GM21423 (cell line): ENCODE data around the gene TMEM178B.

Source experiments
- ATAC-seq: cut with Tn5 transposase; IDR thresholded peaks from one replicate; pipeline ENCODE4 v1.9.1; 2021; ENCODE audit warnings: mild to moderate bottlenecking, moderate library complexity; ENCODE audit not compliant: unreplicated experiment

Gene TMEM178B

DNA sequence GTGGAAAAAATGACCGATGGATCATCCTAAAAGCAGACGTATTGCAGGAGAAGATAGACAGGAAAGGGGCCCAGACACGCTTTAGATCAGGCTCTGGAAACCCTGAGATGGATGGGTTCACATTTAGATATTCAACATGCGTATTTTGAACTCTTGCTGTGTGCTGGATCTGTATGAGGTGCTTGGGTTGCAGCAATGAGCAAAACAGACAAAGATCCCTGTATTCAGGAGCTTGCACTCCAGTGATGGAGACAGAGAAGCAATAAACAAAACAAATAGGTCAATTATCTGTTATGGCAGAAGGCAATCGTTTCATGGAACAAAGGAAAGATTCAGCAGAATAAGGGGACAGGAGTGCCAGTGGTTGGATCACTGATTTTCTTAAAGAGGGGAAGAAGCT, 275.5 kb downstream of the TMEM178B start:
- ATAC-seq = no peak

DNA sequence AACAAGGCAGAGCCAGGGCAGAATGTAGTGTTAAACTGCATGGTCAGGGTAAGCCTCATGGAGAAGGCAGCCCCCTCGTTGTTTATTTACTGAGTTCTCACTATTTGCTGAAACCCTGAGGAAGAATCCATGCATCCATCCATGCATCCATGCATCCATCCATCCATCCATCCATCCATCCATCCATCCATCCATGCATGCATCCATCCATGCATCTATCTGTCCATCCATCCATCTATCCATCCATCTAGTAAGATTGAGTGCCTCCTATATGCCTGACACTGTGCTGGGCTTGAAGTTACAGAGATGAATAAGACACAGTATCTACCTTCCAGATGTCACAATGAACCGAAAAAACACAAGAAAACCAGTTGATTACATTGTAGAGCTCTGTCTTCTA, 275.9 kb downstream of the TMEM178B start:
- no peak for ATAC-seq

DNA sequence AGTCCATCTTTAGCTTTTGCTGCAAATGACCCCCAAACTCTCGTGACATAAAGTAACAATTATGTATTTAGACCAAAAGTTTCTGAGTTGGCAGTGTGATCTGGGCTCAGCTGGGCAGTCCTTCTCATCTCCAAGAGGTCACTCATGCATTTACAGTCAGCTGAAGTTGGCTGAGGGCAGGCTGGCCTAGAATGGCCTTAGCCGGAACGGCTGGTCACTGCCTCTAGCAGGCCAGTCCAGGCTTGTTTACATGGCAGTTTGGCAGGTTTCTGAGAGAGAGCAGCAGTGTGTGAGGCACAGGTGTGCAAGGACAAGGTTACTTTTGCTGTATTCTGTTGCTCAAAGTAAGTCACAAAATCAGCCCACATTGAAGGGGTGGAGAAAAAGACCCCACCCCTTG, 277.3 kb downstream of the TMEM178B start:
- ATAC-seq = no peak

DNA sequence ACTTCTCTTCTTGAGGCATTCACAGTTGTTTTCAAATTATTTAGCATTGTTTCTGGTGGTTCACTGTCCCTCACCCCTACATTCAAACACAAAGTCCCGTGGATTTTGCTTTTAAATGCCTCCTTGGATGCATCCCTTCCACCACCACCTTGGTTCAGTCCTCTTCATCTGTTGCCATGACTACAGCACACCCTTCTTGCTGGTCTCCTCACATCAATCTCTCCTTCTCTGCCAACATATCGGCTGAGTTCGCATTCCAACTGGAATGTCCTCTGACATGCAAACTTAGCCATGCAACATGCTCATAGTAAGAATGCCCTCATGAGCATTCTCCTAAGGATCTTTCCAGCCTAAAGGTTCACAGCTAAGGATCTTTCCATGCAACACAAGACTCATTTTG, 279.1 kb downstream of the TMEM178B start:
- no peak for ATAC-seq

DNA sequence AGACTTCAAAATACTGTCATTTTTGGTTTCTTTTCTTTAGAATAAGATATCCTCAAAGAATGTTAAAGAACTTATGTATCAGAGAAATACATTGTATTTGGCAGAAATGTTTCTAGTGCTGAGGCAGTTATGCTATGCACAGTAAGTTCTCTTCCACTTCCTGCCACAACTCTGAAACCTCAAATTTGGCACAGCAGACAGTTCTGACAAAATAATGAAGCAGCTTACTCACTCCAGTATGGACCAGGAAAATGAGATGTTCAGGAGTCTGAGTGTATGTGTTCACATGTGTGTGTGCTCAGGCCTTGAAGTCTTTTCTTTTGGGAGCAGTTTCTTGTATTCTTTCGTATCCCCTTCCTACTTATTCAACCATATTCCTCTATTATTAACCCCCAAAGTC, 280.4 kb downstream of the TMEM178B start:
- no peak for ATAC-seq

DNA sequence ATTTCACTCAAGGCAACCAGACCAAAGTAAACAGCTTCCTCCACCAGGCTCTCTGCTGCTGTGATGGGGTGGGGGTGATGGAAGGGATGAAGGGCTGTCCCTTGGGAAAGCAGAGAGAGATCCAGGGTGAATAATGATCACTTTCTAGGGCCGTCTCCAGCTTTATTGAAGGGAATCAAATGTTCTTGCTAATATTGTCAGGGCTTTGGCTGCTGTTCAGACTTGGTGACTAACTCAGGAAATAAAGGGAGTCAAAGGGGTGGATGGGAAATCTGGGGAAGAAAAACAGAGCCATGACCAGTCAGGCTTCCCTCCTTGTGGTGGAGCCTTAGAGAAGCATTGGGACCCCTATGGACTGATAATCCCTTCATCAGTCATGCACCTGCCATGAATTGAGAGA, 281.2 kb downstream of the TMEM178B start:
- ATAC-seq = no peak

DNA sequence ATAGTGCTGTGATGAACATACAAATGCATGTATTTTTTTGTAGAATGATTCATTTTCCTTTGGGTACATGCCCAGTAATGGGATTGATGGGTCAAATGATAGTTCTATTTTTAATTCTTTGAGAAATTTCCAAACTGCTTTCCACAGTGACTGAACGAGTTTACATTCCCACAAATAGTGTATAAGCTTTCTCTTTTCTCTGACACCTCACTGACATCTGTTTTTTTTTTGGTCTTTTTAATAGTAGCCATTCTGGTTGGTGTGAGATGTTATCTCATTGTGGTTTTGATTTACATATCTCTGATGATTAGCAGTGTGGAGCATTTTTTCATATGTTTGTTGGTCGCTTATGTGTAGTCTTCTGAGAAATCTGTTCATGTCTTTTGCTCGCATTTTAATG, 282.3 kb downstream of the TMEM178B start:
- no peak for ATAC-seq

DNA sequence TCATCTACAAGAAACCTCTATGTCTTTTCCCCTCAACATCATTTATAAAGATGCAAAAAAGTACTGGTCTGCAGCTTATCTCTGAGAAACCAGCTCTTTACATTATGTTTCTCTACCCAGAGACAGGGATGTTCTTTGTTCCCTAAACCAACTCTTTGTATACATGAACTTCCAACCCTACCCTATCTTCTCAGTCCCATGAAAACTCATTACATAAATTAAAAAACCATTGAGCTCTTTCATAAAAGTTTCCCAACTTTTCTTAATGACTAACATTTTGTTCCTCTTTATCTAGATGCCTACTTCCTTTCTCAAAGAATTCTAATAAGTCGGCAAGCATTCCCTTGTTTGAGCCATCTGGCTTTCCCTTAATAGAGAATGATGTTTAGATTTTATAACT, 284.5 kb downstream of the TMEM178B start:
- no peak for ATAC-seq

DNA sequence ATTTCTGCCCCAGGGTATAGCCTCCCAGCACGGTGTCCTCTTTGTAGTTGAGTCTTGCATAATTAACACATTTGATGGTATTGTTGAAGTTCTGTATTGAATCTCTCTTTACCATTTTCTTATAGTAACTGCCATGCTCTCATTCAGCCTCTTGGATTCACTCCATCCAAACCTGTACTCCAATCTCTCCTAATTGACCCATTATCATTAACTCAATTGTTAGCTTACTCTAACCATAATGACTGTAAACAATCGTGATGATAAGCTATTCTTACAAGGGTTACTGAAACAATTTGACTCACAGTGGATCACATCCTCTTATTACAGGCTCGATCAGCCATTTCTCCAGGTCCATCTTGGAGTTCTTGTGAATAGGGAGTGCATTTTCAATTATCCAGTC, 285.4 kb downstream of the TMEM178B start:
- no peak for ATAC-seq

DNA sequence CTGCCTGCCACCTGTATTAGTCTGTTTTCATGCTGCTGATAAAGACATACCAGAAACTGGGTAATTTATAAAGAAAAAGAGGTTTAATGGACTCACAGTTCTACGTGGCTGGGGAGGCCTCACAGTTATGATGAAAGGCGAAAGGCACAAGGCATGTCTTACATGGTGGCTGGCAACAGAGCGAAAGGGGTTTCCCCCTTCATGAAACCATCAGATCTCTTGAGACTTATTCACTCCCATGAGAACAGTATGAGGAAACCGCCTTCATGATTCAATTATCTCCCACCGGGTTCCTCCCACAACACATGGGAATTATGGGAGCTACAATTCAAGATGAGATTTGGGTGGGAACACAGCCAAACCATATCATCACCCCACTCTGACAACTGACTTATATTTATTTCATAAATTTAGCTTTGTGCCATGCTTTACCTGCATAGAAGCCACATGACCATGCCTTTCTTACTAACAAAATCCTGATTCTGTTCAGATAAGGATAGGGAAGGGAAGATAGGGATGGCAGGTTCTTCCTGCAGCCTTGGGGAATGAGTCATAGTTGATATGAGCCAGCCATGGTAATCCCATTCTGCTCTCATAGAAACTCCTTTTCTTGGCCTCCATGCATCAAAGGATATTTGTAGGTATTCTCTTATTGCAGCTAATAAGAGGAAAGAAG, 286.0 kb downstream of the TMEM178B start:
- ATAC-seq = no peak

DNA sequence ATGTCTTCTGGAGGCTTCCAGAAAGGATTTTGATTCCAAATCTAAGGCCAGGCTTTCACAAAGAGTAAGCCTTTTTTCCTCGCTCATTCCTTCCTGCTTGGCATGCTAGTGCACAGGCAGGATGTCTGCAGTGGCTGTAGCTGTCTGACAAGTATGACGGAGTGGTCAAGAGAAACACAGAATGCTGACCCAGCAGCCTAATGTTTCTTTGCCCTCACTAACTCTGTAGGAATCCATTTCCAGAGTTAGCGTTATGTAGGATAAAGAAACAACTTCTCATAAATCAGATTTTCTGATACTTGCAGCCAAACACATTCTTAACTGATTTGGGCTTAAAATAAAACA, 286.5 kb downstream of the TMEM178B start:
- ATAC-seq = no peak

DNA sequence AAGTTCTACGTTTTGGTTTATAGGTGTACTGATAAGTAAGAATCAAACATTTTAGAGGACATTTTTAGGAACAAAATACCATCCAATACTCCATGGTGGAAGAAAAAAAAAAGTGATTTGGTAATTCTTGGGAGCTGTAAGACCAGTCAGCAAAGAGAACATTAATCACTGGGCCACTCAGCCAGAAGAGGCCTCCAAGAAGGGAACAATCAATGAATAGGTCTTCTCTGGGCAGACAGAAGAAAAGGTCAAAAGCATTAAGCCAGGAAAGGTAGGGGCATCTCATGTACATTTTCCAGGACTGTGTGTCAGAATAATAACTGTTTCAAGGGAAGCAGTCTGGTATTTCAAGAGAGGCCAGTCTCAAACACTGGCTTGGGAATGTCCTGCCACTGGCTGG, 286.9 kb downstream of the TMEM178B start:
- ATAC-seq = no peak

DNA sequence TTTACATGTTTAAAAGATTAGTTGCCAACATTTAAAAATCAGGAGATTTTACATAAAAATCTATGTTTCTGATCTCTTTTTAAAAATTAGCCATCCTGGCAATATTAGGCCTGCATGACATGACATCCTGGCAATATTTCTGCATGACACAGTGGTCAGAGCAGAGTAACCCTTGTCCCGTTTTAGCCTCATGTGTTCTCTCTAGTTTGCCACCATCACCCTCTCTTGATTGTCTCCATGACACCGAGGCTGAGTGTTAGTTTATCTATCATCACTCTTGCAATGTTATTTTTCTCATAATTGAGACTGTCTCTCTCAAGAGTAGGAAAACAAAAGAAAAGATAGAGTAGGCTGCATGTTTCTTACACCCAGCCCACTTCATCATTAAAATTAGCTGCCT, 287.6 kb downstream of the TMEM178B start:
- ATAC-seq = no peak

DNA sequence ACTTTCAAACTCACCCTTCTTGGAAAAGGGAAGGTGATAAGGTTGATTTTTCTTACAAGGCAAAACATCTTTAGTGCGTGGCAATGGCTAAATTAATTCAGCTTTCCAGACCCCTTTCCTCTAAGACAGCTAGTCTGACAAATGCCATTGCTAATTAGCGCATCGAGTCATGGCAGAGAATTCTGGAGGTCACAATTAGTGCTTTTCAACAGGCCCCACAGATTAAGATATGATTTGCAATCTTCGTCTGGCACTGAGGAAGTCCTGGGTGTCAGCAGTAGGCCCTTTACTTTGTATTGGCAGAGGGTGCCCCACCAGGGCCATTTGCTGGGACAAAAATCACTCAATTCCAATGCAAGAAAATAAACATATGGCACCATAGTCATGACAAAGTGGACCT, 288.1 kb downstream of the TMEM178B start:
- ATAC-seq = no peak

DNA sequence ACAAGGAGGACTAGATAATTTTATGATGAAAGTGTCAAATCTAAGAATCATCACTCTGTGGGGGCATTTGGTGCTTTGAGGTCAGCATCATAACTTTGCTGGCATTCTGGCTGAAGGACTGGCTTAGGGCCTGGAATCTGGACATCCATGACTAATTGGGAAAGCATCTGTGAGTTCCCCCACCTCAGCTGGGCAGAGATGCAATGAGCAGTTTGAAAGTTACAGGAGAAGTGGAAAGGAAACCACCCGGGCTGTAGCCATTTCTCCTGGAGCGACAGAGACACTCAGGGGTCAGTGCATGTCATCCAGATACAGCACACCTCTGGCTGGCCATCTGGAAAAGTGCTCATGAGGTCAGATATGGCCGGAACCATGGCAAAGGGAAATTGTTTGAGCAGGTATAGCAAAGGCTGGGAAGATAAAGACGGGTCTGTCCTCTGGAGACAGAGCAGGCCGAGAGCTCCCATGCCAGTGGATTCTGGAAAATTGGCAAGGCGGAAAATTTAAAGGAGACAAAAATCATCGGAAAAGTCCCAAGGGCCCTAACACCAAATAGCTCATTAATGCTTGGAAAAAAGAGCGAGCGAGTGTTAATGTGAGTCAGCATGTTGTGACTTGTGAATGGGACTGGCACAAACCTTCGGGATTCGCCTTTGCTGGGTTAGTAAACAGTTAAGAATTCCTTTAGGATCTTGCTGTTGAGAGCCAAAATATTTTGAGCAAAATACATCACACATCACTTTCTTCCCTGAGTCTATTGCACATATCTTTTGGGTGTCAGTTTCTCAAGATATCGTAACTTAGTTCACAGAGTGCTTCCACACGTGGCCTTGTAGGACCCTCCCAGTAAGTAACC, 288.9 kb downstream of the TMEM178B start:
- ATAC-seq = no peak

DNA sequence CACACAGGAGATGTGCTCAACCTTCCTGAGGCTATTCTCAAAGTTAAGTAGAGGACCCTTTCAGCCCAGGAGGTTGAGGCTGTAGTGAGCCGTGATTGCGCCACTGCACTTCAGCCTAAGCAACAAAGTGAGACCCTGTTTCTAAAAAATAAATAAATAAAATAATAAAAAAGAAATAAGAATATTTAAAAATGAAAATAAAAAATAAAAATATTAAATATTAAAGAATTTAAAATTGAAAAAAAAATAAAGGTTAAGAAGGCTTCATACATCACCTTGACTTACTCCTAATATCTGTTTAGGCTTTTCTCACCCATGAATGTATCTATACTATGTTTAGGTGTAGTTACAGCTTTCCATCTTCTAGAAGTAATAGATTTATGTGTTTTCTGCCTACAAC, 289.9 kb downstream of the TMEM178B start:
- no peak for ATAC-seq

DNA sequence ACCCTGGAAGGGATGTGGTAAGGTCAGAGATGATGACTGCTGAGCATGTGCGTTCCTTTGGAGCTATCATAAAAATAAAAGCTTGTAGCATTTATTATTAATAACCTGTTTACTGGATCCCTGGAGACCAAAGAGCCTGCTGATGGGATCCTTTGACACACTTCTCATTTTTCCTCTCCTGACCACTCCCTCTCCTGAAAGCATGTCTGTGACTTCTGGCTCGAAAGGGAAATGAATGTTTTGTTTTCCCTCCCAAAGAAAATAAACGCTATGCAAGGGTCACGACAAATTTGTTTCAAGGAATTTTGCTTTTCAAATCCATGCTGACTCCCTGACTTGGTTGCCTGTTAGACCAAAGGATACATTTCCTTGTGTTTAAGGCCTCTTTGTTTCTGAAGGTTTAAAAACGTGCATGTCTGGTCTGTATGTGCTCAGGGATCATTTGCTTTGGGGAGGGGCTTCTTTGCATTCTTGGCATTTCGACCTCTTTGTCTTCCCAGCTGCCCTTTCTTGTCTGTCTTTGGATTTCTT, 292.3 kb downstream of the TMEM178B start:
- ATAC-seq = no peak

DNA sequence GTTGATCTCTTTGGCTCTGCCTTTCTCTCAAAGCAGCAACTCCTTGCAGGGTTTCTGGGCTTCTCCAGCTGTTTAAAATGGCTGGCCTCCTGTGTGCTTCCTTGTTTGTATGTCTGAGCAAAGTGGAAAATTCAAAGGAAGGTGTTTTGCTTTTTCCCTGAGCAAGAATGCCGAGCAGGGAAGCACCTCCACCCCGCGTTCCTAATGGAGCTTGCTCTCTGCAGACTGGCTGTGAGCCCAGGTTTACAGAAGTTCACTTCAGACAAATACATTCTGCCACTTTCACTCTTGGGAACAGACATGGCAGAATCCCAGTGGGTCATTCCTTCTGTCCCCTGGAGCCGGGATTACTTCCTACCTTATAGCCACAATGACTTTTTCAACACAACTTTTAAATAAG, 295.6 kb downstream of the TMEM178B start:
- no peak for ATAC-seq

DNA sequence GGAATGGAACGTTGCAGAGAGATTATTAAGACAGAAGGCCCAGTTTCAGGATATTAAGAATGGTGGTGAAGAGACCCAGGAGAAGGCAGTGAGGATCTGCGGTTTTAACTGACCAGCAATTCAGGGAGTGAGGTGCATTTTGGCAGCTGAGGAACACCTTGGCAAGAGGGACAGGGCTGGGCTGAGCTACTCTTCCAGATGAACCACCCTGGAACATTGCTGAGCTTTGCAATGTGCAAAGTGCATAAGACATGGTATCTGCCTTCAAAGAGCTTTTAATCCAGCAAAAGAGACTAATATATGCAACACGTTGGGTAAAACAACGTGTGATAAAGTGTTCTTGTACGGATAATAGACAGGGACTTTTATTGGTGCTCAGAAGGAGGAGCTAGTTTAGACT, 296.3 kb downstream of the TMEM178B start:
- ATAC-seq = no peak

DNA sequence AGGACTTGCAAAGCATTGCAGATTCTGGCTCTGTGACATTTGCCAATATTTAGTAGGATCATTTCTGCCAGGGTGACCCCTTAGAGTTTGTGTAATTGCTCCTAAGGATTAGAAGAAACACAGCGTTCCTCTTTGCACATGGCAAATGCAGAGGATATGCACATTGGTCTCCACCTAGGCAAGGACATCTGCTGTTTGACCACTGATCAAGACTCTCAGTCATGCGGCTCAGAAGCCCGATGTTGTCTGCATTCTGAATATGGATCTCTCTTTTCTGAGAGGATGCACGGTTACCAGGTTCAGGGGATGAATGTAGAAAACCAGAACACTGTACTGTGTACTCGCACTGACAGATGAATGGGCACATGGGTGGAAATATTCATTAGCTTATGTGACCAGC, 296.8 kb downstream of the TMEM178B start:
- no peak for ATAC-seq

DNA sequence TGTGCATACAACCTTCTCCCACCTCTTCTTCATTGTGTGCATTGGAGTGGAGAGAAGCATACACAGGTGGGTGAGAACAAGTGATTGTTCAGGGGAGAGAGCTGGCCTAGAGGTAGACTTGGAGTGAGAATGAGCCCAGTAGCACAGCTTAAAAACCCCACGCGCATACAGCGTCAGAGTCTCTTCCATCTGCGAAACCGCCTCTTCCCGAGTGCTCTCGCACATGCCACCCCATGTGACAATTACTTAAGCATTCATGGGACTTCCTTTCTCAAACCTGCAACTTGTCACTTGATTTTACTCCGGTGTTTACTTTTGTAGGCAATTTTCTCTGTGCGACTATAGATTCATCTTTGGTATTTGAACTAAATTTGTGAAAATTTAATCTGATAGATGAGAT, 300.6 kb downstream of the TMEM178B start:
- ATAC-seq = no peak

DNA sequence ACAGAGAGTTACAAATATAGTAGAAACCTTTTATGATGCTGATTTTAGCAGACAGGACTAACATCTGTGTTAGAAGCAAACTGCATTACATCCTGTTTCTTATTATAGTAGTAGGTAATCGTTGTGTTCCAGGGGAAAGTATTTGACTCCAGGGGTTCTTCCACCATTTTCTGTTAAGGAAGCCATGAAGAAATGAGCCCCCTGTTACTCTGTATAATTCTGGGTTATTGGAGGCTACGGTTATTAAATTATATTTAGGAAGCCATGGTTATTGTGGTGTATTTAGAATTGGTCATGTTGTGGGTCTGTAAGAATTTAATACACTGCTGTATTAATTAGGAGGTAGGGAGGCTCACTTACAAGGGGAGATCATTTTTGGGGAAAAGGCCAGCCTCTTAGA, 301.6 kb downstream of the TMEM178B start:
- no peak for ATAC-seq
